Measurements from ENCODE around the gene LEKR1.
A peak's percentile ranks its signal among the peaks of the same experiment; 100 is the strongest.

DNA sequence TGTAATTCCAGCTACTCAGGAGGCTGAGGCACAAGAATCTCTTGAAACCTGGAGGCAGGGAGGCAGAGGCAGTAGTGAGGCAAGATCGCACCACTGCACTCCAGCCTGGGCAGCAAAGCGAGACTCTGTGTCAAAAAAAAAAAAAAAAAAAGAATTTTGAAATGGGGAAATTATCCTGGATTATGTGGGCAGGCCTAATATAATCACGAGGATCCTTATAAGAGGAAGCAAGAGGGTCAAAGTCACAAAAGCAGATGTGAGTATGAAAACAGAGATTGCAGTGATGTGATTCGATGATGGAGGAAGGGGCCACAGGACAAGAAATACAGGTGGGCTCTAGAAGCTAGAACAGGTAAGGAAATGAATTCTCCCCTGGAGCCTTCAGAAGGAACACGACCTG is 159.6 kb downstream of the LEKR1 start:
- TF ChIP-seq, protein P1, sequence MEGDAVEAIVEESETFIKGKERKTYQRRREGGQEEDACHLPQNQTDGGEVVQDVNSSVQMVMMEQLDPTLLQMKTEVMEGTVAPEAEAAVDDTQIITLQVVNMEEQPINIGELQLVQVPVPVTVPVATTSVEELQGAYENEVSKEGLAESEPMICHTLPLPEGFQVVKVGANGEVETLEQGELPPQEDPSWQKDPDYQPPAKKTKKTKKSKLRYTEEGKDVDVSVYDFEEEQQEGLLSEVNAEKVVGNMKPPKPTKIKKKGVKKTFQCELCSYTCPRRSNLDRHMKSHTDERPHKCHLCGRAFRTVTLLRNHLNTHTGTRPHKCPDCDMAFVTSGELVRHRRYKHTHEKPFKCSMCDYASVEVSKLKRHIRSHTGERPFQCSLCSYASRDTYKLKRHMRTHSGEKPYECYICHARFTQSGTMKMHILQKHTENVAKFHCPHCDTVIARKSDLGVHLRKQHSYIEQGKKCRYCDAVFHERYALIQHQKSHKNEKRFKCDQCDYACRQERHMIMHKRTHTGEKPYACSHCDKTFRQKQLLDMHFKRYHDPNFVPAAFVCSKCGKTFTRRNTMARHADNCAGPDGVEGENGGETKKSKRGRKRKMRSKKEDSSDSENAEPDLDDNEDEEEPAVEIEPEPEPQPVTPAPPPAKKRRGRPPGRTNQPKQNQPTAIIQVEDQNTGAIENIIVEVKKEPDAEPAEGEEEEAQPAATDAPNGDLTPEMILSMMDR (IDR thresholded peaks at IDR 0.05), result no peak
- TF ChIP-seq POLR2A (IDR thresholded peaks at IDR 0.05) (no peak), EP300 (IDR thresholded peaks at IDR 0.05) (peak in 1 of 2 donors; percentile 14)

All from tibial nerve (tissue), 4 donors.